UCSD-AML1 (cell line): ENCODE data around the gene TNPO1.
A peak's percentile ranks its signal among the peaks of the same experiment; 100 is the strongest.

Source experiments
- DNase-seq: peaks from one replicate; lab custom pipeline; 2025; ENCODE audit not compliant: unreplicated experiment; lab: John Stamatoyannopoulos, UW

TNPO1 gene

DNA sequence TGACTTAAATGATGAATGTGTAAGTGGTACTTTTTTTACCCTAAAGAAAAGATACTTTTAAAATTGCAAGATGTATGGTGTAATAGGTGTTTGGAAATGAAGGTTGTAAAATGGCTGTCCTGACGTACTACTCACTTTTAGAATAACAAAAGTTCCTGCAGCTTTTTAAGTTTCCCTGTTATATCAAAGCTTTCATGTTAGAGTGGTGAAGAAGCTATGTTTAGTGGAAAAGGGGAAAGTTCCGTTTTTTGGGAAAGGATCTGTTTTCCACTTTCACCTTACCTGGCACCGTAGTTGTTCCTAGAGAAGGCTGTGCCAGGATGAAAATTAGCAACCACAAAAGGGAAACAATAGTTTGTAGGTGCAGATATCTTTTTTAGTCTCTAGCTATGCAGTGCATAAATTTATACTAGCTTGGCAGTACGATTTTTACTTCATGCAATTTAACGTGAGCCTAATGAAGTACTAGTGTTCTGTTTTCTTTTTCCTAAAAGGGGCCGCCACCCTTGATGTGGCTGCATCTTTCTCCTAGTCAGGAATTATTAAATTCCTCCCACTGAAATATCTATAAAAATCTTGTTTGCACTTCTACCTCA, 1.3 kb downstream of the TNPO1 start:
- no peak for DNase-seq

DNA sequence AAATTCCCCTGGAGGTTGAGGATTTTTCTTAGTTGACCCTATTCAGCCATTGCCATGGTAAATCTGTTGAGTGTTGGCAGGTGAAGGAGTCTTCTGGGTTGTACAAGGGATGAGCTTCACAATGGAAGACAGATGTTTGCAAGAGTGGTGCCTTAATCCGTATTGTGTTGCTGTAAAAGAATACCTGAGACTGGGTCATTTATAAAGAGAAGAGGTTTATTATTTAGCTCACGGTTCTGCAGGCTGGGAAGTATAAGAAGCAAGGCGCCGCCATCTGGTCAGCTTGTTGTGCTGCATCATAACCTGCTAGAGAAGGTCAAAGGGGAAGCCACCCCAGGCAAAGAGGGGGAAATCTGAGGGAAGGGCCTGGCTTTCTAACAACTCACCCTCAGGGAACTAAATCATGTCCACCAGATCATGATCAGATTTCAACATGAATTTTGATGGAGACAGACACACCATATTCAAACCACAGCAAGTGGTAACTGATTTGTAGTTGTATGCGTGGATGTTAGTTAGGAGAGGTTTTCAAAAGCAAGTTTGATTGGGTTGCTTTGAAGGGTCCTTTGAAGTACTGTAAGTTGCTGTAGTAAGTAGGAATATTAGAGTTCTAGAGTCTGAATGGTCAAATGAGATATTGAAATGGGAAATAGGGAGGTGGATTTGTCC, 2.5 kb downstream of the TNPO1 start:
- DNase-seq: peak; percentile 42

DNA sequence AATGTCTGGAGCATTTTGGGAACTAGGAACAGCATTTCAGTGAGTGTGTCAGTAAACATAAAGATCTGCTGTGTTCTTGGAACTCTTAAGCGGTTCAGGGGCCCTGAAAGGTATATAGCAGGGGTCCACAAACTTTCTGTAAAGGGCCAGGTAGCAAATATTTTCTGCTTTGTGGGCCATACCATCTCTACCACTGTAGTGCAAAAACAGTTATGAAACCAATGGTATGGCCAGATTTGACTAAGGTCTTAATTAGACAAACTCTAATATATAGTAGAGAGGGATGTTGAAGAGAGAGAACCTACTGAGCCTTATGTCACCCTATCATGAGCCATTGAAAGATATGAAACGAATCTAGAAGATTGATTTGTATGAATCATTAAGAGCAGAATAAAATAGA, 5.3 kb downstream of the TNPO1 start:
- no peak for DNase-seq

DNA sequence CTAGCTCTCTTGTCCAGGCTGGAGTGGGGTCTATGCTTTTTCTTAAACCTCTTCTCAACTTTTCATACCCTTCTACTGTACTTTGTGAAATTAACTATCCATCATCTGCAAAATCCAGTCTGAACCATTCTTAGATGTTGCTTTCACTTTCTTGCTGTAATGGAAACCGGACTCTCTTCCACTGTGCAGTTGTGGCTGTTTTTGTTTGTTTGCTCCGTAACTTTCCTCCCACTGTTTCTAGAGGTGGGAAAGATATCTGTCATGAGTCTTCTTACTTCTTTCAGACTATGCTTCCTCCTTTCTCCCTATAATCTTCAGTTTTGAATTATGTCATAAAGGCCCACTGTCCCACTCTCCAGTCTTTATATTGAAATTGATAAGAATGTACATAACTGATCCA, 6.5 kb downstream of the TNPO1 start:
- DNase-seq: no peak

DNA sequence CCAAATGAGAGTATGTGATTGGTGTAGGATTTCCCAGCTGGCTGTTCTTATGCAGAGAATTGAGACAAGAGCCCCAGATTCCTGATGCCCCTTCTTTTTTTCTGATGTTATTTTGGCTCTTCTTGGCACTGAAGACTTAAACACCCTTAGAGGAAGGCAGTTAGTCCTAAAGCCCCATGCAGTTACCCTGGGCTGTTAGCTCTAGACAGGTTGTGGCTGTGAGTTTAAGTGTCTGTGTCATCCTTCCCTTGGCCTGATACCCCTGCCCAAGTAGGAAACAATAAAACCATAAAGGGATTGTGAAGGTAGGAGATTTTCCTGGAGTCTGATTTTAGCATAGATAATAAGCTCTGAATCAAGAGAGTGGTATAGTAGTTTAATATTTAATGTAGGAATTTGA, 13.2 kb downstream of the TNPO1 start:
- DNase-seq: no peak

DNA sequence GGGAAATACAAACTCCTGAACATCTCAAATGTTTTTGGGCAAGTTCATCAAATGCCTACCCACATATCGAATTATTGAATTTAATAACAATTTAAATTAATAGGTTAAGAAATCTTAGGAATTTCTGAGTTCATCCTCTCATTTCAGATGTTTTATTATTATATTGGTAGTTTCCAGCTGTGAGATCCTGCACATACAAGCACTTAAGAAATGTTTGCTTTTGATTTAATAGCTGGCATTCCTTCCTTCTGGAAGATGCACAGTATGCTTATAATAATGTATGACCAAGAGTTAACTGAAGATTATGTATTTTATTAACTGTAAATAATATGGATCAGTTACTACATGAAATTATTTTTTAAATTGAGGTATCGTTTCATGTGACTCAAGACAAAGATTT, 13.9 kb downstream of the TNPO1 start:
- DNase-seq: no peak

DNA sequence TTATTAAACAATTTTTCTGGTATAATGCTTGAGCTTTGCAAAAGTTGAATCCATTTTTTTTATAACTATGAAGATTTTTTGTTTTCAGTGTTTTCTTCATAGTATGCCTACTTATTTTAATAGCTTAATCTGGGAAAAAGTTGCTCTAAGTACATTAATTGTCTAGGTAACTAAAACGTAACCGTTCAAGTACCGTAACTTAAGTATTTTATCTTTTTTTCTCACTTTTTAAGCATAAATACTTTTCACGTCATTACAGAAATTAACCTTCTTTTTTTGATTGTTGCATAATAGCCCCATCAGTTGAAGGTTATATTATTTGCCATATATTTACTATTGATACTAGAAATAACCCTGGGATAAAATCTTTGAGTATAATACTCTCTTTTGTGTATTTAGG, 15.2 kb downstream of the TNPO1 start:
- no peak for DNase-seq

DNA sequence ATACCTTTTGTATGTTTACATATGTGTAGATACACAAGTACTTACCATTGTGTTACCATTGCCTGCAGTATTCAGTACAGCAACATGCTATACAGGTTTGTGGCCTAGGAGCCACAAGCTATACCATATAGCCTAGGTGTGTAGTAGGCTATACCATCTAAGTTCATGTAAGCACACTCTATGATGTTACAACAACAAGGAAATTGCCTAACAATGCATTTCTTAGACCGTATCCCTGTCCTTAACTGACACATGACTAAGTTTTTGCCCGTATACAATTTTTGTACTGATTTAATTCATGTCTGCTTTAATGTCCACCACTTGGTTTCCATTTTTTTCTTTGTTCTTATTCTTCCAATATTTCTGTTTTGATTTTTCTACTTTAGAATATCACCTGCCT, 18.5 kb downstream of the TNPO1 start:
- DNase-seq: no peak

DNA sequence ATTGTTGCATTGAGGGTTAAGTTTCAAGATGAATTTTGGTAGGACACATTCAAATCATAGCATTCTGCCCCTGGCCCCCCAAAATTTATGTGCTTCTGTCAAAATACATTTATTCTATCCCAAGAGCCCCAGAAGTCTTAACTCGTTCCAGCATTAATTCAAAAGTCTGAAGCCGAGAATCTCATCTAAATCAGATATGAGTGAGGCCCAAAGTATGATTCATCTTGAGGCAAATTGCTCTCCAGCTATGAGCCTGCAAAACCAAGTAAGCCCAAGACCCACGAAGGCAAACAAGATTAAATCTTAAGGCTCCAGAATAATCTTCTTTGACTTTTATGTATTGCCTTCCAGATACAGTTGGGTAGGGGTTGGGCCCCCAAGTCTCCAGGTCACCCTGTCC, 19.2 kb downstream of the TNPO1 start:
- no peak for DNase-seq

DNA sequence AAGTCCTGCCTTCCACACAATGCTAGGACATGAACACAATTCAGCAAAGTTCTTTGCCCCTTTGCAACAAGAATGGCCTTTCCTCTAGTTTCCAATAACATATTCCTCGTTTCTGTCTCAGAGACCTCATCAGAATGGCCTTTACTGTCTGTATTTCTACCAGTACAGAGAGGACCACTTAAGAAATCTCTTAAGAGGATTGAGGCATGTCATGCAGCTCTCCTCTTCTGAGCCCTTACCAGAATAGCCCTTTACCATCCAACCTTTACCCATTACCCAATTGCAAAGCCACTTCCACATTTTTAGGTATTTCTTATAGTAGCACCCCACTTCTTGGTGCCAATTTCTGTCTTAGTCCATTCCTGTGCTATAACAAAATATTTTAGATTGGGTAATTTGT, 20.3 kb downstream of the TNPO1 start:
- DNase-seq: no peak

DNA sequence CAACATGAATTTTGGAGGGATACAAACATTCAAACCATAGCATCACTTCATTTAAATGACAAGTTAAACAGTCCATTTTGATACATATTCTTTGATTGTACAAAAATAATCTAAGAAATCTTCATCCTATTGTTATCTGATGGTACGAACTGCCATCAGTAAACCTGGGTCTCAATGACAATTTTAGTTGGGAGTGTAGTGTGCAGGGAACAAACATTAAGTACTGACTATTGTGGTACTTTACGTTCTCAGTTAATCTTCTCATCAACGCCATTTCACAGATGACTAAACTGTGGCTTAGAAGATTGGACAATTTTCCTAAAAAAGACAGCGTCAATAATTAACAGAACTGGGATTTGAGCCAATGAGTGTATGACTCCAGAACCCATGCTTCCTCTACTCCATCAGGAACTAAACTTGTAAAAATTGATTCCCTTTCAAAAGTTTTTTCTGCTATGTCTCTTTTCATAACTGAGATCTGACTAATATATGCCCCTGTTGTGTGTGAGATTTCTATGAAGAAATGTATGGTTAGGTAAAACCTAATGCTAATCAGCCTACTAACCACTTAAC, 21.1 kb downstream of the TNPO1 start:
- no peak for DNase-seq

DNA sequence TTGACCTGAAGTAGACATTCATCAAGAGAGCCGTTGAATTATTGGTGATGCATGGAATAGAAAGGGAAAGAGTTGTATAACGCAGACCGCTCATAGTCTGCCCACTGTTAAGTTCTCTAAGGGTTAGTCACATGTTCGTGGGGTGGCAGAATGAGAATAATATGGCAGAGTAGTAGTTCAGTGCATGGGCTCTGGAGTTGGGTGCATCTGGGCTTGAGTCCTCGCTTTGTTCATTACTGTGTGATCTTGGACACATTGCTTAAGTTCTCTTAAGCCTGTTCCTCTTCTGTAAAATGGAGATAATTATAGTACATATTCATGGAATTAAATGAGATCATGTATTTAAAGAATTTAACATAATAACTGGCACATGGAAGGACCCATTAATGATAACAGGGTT, 23.6 kb downstream of the TNPO1 start:
- DNase-seq: no peak

DNA sequence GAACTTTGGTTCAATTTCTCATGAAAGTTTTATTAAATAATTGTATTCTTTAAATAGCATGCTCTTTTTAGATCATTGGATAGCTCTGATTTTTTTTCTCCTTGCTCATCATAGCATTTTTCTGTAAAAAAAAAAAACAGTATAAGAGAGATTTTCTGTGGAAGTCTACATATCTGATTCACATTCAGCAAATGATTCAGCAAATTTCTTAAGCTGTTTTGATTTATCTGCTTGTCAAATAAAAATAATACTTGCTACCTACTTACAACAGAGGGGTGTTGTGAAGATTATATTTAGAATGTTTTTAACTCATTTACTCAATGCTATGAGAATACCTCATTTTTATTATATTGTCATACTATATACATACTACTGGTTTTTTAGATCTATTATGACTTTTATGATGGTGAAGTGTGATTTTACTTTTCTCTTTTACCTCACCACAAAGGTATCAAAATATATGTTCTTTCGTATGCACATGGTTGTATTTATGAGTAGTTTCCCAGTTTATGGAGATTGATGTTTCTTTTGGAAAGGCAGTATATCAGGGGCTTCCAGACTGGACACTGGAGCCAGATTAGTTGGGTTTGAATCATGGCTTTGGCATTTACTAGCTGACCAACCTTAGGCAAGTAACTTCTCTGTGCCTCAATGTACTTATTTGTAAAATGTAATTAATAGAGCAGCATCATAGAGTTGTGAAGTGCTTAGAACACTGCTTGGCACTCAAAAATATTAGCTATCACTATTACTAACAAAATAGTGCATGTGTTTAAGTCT, 25.5 kb downstream of the TNPO1 start:
- DNase-seq: no peak

DNA sequence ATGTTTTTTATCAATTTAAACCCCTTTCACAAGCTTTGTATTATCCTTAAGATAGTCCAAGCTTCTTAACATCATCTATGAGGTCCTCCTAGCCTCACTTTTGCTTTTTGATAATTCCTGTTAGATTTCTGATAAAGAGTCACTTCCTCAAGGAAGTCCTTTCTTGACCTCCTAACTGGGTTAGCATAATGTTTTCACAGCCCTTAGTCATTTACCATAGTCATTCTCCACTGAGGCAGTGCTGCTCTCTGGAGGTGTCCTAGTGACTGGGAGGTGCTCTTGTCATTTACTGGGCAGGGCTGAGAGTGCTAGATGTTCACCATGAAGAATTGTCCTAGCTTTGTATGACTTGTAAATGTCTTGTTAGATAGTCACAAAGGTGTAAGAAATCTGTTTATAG, 26.4 kb downstream of the TNPO1 start:
- peak; percentile 9 for DNase-seq

DNA sequence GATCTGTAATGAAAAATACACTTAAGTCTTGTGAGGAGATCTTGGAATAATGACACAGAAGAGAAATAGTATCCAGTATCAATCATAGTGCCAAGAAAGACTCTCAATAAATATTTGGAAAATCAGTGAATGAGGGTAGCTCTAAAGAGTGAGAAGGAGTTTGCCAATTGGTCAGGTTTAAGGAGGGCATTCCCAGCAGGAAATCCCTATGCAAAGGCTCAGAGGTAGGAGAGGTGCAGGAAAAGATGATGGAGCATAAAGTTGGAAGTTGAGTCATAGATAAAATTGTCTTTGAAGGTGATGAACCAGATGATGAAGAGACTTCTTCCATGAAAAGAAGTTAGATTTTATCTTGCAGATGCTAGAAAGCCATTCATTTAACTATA, 27.8 kb downstream of the TNPO1 start:
- DNase-seq: no peak

DNA sequence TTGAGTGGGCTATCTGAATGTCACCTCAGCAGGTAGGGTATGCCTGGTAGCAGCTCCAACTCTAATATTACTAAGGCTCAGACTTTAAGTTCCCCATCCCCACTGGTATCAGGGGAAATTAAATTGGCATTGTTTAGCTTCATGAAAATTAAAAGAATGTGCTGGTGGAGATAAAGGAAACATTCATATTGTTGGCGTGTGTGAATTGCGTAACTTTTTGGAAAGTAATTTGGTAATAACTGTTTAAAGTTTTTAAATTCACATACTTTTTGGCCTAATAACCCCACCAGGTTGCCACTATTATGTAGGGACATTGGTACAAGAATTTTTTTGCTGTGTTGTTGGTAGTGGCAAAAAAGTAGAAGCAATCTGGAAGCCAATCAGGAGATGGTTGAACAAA, 29.4 kb downstream of the TNPO1 start:
- DNase-seq: no peak

DNA sequence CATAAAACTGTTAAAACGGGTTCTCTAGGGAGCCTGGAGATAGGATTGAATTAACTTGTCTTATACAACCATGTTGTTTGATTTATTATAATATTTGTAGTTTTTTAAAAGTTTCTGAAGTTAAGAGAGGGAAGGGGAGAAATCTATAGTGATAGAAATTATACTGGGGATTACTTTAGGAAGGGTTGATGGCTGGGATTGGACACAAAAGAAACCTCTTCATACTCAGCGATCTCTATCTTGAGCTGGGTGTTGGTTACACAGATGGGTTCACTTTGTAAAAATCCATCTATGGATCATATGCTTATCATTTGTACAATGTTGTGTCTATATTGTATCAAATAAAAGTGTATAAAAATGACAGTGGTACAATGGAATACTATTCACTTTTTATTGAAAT, 30.0 kb downstream of the TNPO1 start:
- DNase-seq: no peak

DNA sequence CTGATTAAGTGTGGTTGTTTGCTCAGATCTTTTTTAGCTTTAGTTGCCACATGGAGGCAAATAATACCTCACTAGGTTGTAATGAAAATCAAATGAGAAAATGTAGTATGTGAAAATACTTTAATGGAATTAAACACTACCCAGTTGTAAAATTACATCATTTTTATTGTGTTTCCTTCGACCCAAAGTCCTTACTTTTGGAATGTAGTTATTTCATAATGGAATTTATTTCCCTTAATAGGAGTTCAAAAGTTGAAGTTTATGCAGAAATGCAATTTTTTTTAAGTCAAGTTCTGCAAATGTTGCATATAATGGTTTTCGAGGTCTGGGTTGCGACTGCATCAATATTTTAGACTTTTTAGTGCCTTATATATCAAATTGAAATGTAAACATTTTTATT, 31.0 kb downstream of the TNPO1 start:
- DNase-seq: no peak

DNA sequence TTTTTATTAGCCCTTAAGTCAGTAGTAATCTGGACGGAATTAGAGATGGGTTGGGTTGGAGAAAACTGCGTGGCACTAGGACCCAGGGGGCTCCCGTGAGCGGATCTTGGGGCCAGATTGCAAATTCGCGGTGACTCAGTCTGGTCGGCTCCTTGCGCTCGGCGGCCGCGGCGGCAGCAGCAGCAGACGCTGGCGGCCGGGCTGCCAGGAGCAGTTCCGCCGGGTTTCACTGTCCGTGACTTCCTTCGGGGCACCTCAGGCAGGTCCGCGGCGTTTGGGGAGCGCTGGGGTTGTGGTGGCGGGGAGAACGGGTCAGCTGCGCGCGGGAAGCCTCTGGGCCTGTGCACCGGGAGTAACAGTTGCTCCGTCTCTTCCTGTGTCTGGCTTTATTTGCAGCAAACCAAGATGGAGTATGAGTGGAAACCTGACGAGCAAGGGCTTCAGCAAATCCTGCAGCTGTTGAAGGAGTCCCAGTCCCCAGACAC, 31.6 kb downstream of the TNPO1 start:
- peak; percentile 84 for DNase-seq

DNA sequence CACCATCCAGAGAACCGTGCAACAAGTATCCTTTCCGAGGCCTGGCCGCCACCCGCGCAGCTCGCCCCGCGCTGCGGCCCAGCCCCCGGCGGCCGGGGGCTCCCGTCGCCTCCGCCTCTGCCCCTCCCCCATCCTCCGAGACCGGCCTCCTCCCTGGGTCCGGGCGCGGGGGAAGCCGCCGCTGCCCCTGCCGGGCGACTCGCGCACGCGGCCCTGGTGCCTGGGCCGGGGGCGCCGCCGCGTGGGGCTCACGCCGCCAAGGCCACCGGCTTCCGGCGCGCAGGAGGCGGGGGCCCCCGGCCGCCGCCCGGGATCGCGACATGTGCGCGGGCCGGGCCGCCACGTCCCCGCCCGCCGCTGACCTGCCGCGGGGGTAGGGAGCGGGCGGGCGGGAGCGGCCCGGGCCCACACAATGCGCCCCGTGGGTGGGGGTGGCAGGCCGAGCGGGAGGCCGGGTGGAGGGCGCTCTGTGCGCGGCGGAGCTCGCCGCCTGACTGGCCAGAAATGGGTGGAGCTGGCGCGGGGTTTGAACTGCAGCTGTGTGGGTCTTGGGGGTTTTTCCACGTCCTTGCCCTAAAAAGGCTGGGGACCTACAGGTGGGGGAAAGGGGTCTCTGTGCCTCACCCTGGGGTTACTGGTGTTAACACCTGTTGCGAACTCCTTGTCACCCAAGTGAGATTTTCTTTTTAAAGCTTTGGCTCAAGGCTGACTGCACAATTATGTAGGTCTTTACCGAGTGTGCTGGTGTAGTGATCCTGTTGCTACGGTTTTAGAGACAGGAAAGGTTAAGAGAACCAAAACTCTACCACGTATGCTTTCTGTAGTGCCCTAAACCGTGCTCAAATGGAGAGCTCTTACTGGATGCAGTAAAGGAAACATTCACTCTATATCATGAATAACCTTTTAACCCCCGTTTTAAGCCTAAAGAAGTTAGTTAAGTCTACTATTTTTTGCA, 32.3 kb downstream of the TNPO1 start:
- peak; percentile 67 for DNase-seq

DNA sequence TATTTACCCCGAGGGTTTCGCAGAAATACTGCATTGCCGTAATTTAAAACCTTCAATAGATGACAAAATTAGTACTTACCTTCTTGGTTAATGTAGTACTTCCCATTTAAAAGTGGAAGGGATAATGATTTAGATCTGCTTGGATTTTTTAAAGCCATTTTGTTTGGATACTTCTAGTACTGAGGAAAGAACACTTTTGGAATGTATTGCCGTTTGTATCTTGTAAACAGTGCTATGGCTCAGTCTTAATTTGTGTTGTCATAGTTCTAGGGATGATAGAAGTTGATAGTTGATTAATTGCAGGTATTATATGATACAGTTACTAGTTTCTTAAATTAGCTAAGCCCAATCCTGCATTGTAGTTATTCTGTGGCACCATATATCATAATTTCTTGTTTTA, 33.1 kb downstream of the TNPO1 start:
- DNase-seq: no peak
